Stomach smooth muscle (tissue), 2 donors: ENCODE measurements around the gene CCDC43.

Experiments
- H3K27ac ChIP-seq: one replicate; pipeline ENCODE4 v1.7.0; 2013; ENCODE audit warnings: mild to moderate bottlenecking, low read length, inconsistent platforms
- H3K27me3 ChIP-seq, 2 donors: one replicate each; pipeline ENCODE4 v1.7.0; 2013; ENCODE audit warnings: low read length in 2 of 2; ENCODE audit not compliant: insufficient read depth in 2 of 2, control insufficient read depth in 1 of 2
- H3K36me3 ChIP-seq, 2 donors: one replicate each; pipeline ENCODE4 v1.7.0; 2013; ENCODE audit warnings: low read length in 2 of 2; ENCODE audit not compliant: control insufficient read depth in 2 of 2, insufficient read depth in 2 of 2
- H3K4me1 ChIP-seq: one replicate; pipeline ENCODE4 v1.7.0; 2013; ENCODE audit warnings: low read length; ENCODE audit not compliant: control insufficient read depth, insufficient read depth
- H3K4me3 ChIP-seq, 2 donors: one replicate each; pipeline ENCODE4 v1.7.0; 2013; ENCODE audit warnings: low read length in 2 of 2
- H3K9ac ChIP-seq, 2 donors: one replicate each; pipeline ENCODE4 v1.7.0; 2013; ENCODE audit warnings: low read length in 2 of 2, mild to moderate bottlenecking in 1 of 2
- H3K9me3 ChIP-seq, 2 donors: one replicate each; pipeline ENCODE4 v1.7.0; 2013; ENCODE audit warnings: low read length in 2 of 2; ENCODE audit not compliant: control insufficient read depth in 2 of 2
- donor health status: healthy.
- donor health status: Pancreatic carcinoma.

Gene CCDC43

DNA sequence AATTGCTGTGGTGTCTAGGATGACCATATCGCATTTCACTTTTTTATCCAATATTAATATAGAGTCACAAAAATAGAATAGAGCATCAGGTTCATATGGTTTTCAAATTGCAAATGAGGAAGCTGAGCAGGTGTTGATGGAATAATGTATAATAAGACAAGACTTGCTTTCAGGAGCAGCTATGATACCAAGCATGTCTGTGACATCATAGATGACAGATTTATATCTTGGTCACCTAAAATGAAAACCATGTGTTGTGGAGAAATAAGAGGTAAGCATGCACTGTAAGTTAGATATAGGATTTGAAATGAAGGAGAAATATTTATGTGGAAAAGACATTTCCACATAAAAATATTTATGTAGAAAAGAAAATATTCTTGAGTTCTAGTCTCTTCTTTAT, 24.7 kb downstream of the CCDC43 start:
- Histone ChIP-seq H3K9me3 (no peaks in the 10 kb centered on the region), H3K4me1 (no peaks in the 10 kb centered on the region), H3K4me3 (no peak overlapping the region), H3K27me3 (no peaks in the 10 kb centered on the region), H3K27ac (no peak overlapping the region), H3K36me3 (no peaks in the 10 kb centered on the region), H3K9ac (no peak overlapping the region)

DNA sequence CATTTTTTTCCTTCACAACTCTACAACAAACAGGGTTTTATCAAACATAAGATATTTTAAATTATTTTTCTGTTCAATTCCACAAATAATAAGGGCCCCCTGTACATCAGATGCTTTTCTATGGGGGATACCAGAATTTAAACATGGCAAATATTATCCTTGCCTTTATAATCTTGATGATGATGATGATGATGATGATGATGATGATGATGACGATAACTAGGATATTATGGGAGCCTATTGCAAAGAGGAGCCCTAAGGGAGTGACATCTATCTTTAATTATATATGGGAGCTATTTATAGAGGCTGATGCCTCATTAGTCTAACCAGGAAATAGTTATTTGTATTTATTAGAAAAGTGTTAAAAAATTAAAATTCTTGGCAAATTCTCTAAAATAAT, 26.5 kb downstream of the CCDC43 start:
- Histone ChIP-seq H3K27me3 (no peaks in the 10 kb centered on the region), H3K4me1 (no peaks in the 10 kb centered on the region), H3K9me3 (no peaks in the 10 kb centered on the region), H3K9ac (no peak overlapping the region), H3K4me3 (no peak overlapping the region), H3K36me3 (no peaks in the 10 kb centered on the region), H3K27ac (no peak overlapping the region)

DNA sequence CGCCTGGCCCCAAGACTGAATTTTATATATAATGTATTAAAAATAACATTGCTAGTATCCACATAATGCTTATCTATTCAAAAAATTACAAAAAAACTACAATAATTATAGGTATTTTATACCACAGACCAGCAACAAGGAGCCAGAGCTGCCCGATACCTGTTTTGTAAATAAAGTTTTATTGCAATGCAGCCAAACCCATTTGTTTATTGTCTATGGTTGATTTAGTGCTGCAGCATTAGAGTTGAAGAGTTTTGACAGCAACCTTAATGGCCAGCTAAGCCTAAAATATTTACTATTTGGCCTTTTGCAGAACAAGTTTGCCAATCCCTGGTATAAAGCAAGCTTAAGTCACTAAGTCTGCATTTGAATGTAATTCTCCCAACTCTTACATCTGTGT, 27.7 kb downstream of the CCDC43 start:
- Histone ChIP-seq H3K27ac (no peak overlapping the region), H3K9ac (no peak overlapping the region), H3K4me3 (no peak overlapping the region), H3K9me3 (no peaks in the 10 kb centered on the region), H3K4me1 (no peaks in the 10 kb centered on the region), H3K36me3 (no peaks in the 10 kb centered on the region), H3K27me3 (peaks cover 3 to 4% of the 10 kb centered on the region in 2 donors)

DNA sequence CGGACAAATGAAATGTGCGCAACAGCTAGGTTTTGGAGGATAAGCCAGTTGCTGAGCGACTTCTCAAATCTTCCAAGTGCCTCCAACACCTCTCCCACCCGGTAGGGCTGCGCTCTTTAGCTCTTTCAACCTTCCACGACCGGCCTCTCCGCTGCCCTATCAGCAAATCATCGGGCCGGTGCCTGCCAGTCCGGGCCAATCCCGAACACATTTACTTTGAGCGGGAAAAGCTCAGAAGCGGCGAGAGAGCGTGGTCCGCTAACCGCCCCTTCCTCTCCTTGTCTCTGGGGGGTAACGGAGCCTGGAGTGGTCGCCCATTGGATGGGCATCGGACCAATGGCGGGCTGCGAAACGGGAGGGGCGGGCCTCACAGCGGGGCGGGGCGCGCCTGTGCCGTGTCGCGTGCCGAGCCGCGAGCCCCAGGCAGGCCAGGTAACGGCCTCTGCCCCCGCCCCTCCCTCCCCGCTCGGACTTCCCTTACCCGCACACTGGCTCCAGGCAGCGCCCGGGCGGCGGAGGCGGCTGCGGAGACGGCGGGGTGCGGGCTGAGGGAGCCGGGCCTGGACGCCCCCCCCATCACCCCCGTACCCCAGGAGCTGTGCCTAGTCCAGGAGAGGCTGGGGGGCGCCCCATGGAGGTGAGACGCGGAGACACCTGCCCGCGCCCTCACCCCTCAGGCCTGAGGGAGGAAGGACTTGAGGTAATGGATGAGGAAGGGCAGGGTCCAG, 33.4 kb downstream of the CCDC43 start, which contains the start of gene MEIOC:
Gene MEIOC, plus strand, starts transcription at position 486 of the 728 bp plus-strand sequence. Its CDS starts 146 bp downstream, at position 632.
- Histone ChIP-seq H3K36me3 (no peaks in the 10 kb centered on the region), H3K27ac (no peak within 1 kb of the TSS), H3K4me1 (no peaks in the 10 kb centered on the region), H3K27me3 (peaks cover 15 to 18% of the 10 kb centered on the region in 2 donors), H3K4me3 (peak within 1 kb of the TSS in 1 of 2 donors; percentile 29), H3K9ac (no peak within 1 kb of the TSS), H3K9me3 (no peaks in the 10 kb centered on the region)

DNA sequence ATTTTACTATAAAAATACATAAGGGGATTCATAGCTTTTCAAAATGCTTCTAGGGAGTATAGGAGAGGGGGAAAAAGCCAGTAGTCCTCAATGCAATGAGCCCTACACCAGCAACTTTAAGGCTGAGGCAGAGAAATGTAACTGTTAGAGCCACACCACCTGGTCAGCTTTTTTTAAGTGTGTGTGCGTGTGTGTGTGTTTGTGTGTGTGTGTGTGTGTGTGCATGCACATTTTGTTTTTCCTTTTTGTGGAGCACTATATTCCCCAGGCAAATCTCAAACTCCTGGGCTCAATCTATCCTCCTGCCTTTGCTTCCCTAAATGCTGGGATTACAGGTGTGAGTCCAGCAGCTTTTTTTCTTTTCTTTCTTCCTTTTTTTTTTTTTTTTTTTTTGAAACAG, 35.6 kb downstream of the CCDC43 start:
- H3K9ac ChIP-seq: no peak overlapping the region
- no peaks in the 10 kb centered on the region for H3K4me1 ChIP-seq
- H3K9me3 ChIP-seq: no peaks in the 10 kb centered on the region
- peaks cover 15 to 18% of the 10 kb centered on the region in 2 donors for H3K27me3 ChIP-seq
- no peak overlapping the region for H3K27ac ChIP-seq
- no peak overlapping the region for H3K4me3 ChIP-seq
- no peaks in the 10 kb centered on the region for H3K36me3 ChIP-seq

DNA sequence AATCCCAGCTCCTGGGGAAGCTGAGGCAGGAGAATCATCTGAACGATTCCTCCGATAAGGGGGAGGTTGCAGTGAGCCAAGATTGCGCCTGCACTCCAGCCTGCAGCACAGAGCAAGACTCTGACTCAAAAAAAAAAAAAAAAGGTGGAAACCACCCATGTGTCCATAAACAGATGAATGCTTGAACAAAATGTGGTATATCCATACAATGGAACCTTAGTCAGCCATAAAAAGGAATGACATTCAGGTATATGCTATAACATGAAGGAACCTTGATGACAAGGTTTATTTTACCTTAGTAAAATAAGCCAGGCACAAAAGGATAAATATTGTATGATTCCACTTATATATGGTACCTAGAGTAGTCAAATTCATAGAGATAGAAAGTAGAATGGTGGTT, 36.2 kb downstream of the CCDC43 start:
- Histone ChIP-seq H3K27me3 (peaks cover 15 to 18% of the 10 kb centered on the region in 2 donors), H3K4me1 (no peaks in the 10 kb centered on the region), H3K27ac (no peak overlapping the region), H3K36me3 (no peaks in the 10 kb centered on the region), H3K9me3 (no peaks in the 10 kb centered on the region), H3K4me3 (no peak overlapping the region), H3K9ac (no peak overlapping the region)

DNA sequence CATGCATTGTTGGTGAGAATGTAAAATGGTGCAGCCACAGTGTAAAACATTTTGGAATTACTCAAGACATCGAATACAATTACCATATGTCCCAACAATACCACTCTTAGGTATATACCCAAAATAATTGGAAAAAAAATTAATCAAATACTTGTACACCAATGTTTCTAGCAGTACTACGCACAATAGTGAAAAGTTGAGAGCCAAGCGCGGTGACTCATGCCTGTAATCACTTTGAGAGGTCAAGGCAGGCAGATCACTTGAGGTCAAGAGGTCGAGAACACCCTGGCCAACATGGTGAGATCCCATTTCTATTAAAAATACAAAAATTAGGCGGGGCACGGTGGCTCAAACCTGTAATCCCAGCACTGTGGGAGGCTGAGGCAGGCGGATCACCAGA, 36.8 kb downstream of the CCDC43 start:
- peaks cover 15 to 18% of the 10 kb centered on the region in 2 donors for H3K27me3 ChIP-seq
- no peak overlapping the region for H3K27ac ChIP-seq
- no peaks in the 10 kb centered on the region for H3K36me3 ChIP-seq
- no peak overlapping the region for H3K9ac ChIP-seq
- H3K9me3 ChIP-seq: no peaks in the 10 kb centered on the region
- H3K4me3 ChIP-seq: no peak overlapping the region
- H3K4me1 ChIP-seq: no peaks in the 10 kb centered on the region

DNA sequence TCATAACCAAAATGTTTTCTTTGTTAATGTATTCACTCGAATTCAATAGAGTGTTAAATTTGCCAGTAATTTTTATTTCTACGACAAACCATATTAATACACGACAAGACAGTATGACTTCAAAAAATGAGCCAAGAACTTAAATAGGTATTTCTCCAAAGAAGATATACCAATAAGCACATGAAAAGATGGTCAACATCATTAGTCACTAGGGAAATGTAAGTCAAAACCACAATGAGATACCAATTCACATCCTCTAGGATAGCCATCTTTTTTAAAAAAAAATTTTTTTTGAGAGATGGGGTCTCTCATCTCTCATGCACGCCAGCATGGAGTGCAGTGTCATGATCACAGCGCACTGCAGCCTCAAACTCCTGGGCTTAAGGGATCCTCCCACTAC, 38.3 kb downstream of the CCDC43 start:
- Histone ChIP-seq H3K4me1 (no peaks in the 10 kb centered on the region), H3K36me3 (no peaks in the 10 kb centered on the region), H3K27ac (no peak overlapping the region), H3K9me3 (no peaks in the 10 kb centered on the region), H3K9ac (no peak overlapping the region), H3K4me3 (no peak overlapping the region), H3K27me3 (peaks cover 10 to 11% of the 10 kb centered on the region in 2 donors)

DNA sequence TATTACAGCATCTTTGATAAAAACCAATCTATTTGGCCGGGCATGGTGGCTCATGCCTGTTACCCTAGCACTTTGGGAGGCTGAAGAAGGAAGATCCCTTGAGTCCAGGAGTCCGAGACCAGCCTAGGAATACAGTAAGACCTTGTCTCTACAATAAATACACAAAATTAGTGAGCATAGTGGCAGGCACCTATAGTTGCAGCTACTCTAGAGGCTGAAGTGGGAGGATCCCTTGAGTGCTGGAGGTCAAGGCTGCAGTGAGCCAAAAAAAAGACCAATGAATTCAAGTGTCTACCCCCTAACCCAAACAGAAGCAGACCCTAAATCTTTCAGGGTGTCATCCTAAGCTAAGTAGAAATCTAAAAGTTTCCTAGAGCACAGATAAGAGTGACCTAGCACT, 40.6 kb downstream of the CCDC43 start:
- Histone ChIP-seq H3K9me3 (no peaks in the 10 kb centered on the region), H3K36me3 (no peaks in the 10 kb centered on the region), H3K27me3 (no peaks in the 10 kb centered on the region), H3K4me3 (no peak overlapping the region), H3K4me1 (no peaks in the 10 kb centered on the region), H3K27ac (no peak overlapping the region), H3K9ac (no peak overlapping the region)

DNA sequence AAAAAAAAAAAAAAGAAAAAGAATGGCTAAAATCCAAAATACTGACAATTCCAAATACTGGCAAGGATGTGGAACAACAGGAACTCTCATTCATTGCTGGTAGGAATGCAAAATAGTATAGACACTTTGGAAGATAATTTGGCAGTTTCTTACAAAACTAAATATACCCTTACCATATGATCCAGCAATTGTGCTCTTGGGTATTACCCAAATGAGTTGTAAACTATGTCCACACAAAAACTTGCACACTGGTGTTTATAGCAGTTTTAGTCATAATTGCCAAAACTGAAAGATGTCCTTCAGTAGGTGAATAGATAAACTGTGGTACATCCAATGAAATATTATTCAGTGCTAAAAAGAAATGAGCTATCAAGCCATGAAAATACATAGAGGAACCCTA, 41.8 kb downstream of the CCDC43 start:
- H3K4me3 ChIP-seq: no peak overlapping the region
- no peaks in the 10 kb centered on the region for H3K36me3 ChIP-seq
- H3K9me3 ChIP-seq: no peaks in the 10 kb centered on the region
- no peak overlapping the region for H3K27ac ChIP-seq
- H3K4me1 ChIP-seq: no peaks in the 10 kb centered on the region
- H3K9ac ChIP-seq: no peak overlapping the region
- no peaks in the 10 kb centered on the region for H3K27me3 ChIP-seq

DNA sequence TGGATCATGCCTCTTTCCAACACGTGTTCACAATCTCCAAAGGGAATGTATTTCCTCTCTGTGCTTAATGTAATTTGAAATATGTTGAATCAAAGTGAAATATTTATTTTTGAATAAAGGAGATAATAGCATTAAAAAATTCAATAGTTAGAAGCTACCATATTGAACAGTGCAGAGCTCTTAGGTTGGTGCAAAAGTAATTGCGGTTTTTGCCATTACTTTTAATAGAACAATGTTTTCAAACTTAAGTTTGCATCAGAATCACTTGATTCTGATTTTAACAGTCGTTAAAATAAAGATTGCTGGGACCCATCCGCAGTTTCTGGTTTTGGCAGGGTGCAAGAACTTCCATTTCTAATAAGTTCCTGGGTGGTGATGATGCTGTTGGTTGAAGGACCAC, 43.3 kb downstream of the CCDC43 start:
- Histone ChIP-seq H3K9me3 (no peaks in the 10 kb centered on the region), H3K27ac (no peak overlapping the region), H3K27me3 (no peaks in the 10 kb centered on the region), H3K9ac (no peak overlapping the region), H3K36me3 (no peaks in the 10 kb centered on the region), H3K4me3 (no peak overlapping the region), H3K4me1 (peaks cover 2% of the 10 kb centered on the region)
